Parathyroid adenoma (tissue), 2 donors: Measurements from ENCODE around the gene CLEC18B.
"Not testable (repeated sequence)": the region's sequence is repeated elsewhere in the genome, so short reads cannot be mapped to it uniquely, and the experiment has no call there.

Experiments used
- H2AFZ ChIP-seq: fragments of 300-600 bp; sonication (generic); one replicate; pipeline ENCODE4 v1.7.0; 2017; ENCODE audit warnings: antibody characterized with exemption, mild to moderate bottlenecking
- H3K27ac ChIP-seq: fragments of 300-600 bp; sonication (generic); one replicate; pipeline ENCODE4 v1.7.0; 2017
- H3K27me3 ChIP-seq: fragments of 300-600 bp; sonication (generic); one replicate; pipeline ENCODE4 v1.7.0; 2017; ENCODE audit warnings: low read length; ENCODE audit not compliant: control insufficient read depth, insufficient read depth
- H3K36me3 ChIP-seq: fragments of 300-600 bp; sonication (generic); one replicate; pipeline ENCODE4 v1.7.0; 2017; ENCODE audit warnings: low read length; ENCODE audit not compliant: control insufficient read depth, insufficient read depth
- H3K4me1 ChIP-seq: fragments of 300-600 bp; sonication (generic); one replicate; pipeline ENCODE4 v1.7.0; 2017; ENCODE audit warnings: control low read depth
- H3K4me2 ChIP-seq: fragments of 300-600 bp; sonication (generic); one replicate; pipeline ENCODE4 v1.7.0; 2017; ENCODE audit warnings: low read length
- H3K4me3 ChIP-seq: fragments of 300-600 bp; sonication (generic); one replicate; pipeline ENCODE4 v1.7.0; 2017; ENCODE audit warnings: low read depth, low read length
- H3K79me2 ChIP-seq: fragments of 300-600 bp; sonication (generic); one replicate; pipeline ENCODE4 v1.7.0; 2017; ENCODE audit warnings: control low read depth
- H3K9ac ChIP-seq: fragments of 300-600 bp; sonication (generic); one replicate; pipeline ENCODE4 v1.7.0; 2017; ENCODE audit warnings: mild to moderate bottlenecking
- H3K9me3 ChIP-seq: fragments of 300-600 bp; sonication (generic); one replicate; pipeline ENCODE4 v1.7.0; 2017; ENCODE audit warnings: low read length; ENCODE audit not compliant: control insufficient read depth
- TF ChIP-seq, protein P1 (sequence below): fragments of 300-600 bp; sonication (generic); IDR thresholded peaks from one replicate; pipeline ENCODE4 v1.7.0; 2017; ENCODE audit warnings: antibody characterized with exemption, mild to moderate bottlenecking
- donor health status: primary hyperparathyroidism.

The CLEC18B gene

DNA sequence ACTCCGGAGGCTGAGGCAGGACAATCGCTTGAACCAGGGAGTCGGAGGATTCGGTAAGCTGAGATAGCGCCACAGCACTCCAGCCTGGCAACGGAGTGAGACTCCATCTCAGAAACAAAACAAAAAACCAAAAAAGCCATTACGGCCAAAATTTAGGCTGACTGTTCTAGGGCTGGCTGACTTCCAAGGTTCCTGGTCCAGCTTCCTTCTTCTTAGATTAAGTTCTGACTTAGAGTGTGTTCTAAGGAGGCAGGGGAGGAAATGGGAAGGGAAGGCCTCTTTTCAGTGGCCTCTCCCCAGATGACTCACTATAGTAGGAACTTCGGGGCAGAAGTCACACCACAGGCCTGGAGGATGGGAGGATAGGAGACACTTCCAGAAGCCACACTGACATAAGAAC, 27.7 kb upstream of the CLEC18B start:
- Histone ChIP-seq H3K27ac (peak overlapping the region; percentile 66), H3K4me2 (no peak overlapping the region), H2AFZ (no peak overlapping the region), H3K4me1 (no peaks in the 10 kb centered on the region), H3K79me2 (no peaks in the 10 kb centered on the region), H3K27me3 (no peaks in the 10 kb centered on the region), H3K36me3 (no peaks in the 10 kb centered on the region), H3K4me3 (no peak overlapping the region), H3K9ac (no peak overlapping the region), H3K9me3 (no peaks in the 10 kb centered on the region)
- TF ChIP-seq, protein P1, sequence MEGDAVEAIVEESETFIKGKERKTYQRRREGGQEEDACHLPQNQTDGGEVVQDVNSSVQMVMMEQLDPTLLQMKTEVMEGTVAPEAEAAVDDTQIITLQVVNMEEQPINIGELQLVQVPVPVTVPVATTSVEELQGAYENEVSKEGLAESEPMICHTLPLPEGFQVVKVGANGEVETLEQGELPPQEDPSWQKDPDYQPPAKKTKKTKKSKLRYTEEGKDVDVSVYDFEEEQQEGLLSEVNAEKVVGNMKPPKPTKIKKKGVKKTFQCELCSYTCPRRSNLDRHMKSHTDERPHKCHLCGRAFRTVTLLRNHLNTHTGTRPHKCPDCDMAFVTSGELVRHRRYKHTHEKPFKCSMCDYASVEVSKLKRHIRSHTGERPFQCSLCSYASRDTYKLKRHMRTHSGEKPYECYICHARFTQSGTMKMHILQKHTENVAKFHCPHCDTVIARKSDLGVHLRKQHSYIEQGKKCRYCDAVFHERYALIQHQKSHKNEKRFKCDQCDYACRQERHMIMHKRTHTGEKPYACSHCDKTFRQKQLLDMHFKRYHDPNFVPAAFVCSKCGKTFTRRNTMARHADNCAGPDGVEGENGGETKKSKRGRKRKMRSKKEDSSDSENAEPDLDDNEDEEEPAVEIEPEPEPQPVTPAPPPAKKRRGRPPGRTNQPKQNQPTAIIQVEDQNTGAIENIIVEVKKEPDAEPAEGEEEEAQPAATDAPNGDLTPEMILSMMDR = no peak

DNA sequence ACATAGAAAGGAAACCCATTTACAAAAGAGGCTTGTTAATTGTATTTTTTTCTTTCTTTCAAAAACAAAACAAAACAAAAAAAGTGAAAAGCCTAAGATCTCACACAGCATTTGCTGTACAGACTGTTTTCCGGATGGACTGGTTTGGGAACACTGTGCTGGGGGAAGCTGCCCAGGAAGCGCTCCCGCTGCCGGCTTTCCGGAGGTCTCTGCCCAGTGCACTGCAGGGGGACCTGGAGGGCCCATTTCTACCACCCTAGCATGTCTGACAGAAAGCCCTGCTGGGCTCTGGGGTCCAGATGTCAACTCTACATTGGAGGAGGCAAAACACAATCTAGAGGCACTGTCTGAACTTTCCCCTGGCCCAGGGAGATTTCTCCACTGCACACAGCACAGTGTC, 26.3 kb upstream of the CLEC18B start:
- no peak overlapping the region for H3K27ac ChIP-seq
- no peak overlapping the region for H3K4me2 ChIP-seq
- no peaks in the 10 kb centered on the region for H3K4me1 ChIP-seq
- H3K9ac ChIP-seq = no peak overlapping the region
- H3K4me3 ChIP-seq = no peak overlapping the region
- no peaks in the 10 kb centered on the region for H3K36me3 ChIP-seq
- no peaks in the 10 kb centered on the region for H3K79me2 ChIP-seq
- H3K27me3 ChIP-seq = no peaks in the 10 kb centered on the region
- no peak overlapping the region for H2AFZ ChIP-seq
- TF ChIP-seq, protein P1 = no peak
- H3K9me3 ChIP-seq = no peaks in the 10 kb centered on the region

DNA sequence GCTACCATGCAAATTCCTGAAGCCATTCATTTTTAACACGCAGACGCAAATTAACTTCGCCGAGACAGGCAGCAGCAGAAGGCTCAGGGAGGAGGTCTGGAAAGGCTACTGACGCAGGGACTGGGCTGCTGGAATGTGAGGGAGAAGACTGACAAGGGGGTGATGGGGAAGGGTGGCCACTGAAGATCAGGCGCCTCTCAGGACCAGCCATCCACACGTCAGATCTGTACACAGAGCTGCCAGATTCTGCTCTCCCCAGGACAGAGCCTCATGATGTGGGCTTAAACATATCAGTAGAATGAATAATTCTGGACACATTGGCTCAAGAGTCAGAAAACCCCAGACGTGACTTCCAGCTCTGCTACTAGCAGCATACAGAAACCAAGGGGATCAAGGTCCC, 25.6 kb upstream of the CLEC18B start:
- no peak overlapping the region for H3K4me3 ChIP-seq
- H2AFZ ChIP-seq = no peak overlapping the region
- TF ChIP-seq, protein P1 = no peak
- no peak overlapping the region for H3K27ac ChIP-seq
- H3K9ac ChIP-seq = no peak overlapping the region
- H3K36me3 ChIP-seq = no peaks in the 10 kb centered on the region
- no peaks in the 10 kb centered on the region for H3K79me2 ChIP-seq
- no peak overlapping the region for H3K4me2 ChIP-seq
- H3K9me3 ChIP-seq = no peaks in the 10 kb centered on the region
- H3K27me3 ChIP-seq = no peaks in the 10 kb centered on the region
- no peaks in the 10 kb centered on the region for H3K4me1 ChIP-seq

DNA sequence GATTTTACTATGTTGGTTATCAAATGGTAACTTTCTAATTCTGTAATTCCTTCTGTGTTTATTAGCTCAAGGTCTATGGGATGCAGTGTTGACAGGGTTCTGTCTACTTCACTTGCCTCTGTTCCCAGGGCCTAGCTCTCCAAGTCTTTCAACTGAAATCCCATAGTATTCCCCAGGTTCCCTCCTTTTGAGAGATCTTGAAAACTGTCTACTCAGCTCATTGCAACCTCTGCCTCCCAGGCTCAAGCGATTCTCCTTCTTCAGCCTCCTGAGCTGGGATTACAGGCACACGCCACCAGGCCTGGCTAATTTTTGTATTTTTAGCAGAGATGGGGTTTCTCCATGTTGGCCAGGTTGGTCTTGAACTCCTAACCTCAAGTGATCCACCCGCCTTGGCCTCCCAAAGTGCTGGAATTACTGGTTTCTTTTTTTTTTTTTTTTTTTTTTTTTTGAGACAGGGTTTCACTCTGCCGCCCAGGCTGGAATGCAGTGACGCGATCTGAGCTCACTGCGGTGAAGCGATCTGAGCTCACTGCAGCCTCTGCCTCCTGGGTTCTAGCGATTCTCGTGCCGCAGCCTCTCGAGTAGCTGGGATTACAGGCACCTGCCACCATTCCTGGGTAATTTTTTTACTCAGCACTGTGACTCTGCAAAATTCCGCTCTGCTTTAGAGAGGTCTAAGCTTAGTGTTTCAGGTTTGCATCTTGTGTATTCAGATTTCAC, 22.5 kb upstream of the CLEC18B start:
- H3K4me3 ChIP-seq, H3K9me3 ChIP-seq, H3K4me2 ChIP-seq, H3K9ac ChIP-seq, H3K27me3 ChIP-seq, H2AFZ ChIP-seq, H3K4me1 ChIP-seq, H3K36me3 ChIP-seq, H3K79me2 ChIP-seq, H3K27ac ChIP-seq: not testable (repeated sequence)

DNA sequence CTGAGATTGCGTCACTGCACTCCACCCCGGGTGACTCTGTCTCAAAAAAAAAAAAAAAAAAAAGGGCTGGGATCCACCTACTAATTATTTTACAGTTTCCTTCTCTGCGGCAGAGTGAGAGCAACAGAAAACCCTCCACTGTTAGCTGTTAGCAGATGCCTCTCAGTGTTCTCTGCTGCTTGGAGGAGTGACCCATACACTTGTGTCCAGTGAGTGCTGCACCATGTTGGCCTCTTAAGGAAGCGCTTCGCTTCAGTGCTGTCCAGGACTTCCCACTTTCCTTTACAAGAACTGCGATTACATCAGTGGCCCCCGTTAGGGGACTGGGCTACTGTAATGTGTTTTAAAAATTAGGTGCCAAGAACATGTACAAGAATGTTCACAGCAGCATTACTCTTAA, 18.4 kb upstream of the CLEC18B start:
- H3K4me1 ChIP-seq = peaks cover 8% of the 10 kb centered on the region
- no peak overlapping the region for H3K4me3 ChIP-seq
- no peaks in the 10 kb centered on the region for H3K9me3 ChIP-seq
- TF ChIP-seq, protein P1 = no peak
- no peak overlapping the region for H2AFZ ChIP-seq
- H3K4me2 ChIP-seq = no peak overlapping the region
- no peak overlapping the region for H3K27ac ChIP-seq
- H3K36me3 ChIP-seq = no peaks in the 10 kb centered on the region
- no peaks in the 10 kb centered on the region for H3K27me3 ChIP-seq
- H3K79me2 ChIP-seq = no peaks in the 10 kb centered on the region
- no peak overlapping the region for H3K9ac ChIP-seq
